ENCODE measurements around the gene TLCD4. TPM values are rescaled to one million over a fixed set of nuclear protein-coding genes. Genes with fewer than 3 reads are reported as not detected.

The TLCD4 gene
- total RNA-seq, result 0.28 and 0.30 TPM in 2 replicates

DNA sequence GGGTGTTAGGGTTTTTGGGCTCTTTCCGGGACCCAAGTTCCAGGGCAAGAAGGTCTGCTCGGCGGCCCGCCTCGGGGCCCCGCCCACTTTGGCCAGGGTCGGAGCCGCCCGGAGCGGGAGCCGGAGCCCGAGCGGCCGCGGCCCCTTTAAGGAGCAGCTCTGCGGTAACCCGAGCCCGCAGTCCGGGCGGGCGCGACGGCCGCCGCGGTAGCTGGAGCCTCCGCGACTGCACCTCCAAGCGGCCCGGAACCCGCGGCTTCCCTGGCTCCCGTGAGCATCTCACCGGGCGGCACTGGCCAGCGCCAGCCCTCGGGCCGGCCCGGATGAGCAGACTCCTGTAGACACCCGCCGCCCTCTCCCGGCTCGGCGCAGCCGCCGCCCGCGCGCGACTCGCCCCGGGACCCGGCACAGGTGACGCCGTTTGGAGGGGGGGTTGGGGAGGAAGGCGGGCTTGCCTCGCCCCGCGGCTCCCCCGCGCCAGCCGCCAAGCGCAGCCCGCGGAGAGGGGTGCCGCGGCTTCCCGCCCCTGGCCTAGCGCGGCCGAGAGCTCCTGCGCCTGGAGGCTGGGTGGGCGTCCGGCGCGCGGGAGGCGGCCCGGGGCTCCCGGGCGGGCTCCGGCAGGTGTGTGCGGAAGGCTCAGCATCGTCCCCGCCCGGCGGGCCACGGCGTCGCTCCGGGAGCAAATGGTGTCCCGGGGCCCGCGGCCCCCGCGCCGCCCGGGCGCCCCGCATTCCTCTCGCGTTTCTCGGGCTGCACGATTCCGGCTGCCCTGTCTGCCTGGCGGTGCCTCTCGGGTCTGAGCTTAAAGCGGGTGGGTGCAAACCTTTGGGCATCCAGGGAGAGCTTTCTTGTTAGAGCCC lies at the start of gene TLCD4:
TLCD4 (plus strand) TSS at position 149 of the 860 bp plus-strand sequence. CDS start 26,547 bp downstream, outside the sequence.

DNA sequence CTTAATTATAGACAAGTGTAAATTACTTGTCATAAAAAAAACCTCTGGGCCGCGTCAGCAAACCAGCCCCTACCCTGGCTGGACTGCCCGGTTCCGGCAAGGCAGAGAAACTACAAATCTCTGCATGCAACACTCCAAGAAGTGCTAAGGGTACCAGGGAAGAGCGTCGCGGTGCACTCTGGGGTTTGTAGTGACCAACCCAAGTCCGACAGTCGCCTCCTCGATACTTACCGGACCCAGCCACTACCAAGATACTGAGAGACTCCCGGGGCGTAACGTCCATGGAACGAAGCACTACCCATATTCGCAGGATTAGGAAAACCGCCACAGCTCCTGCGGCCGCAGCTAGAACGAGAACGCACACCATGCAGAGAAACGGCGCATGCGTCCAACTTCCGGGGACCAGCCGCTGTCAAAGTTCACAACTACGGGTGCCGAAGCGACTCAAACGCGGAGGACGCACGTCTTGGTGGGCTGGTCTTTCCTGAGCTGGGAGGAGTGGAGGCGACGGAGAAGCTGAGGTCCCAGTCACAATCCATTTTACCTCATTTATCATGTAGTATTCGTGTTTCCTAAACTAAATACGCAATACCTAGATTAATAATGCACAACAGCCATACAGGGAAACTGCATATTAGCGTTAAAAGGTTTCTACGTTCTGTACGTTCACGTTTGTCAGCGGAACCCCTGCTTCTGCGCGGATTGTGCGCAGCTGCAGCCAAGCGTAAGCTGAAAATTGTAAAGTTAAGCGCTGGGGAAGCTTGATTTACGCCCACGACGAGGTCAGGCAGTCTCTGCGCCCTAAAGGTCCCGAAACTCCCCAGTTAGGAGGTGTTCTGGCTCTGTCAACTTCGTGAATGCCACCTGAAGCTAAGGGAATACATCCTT lies 44.4 kb upstream of the TLCD4 start, which contains the start of gene ALG14:
ALG14 (minus strand) TSS at position 420 of the 888 bp plus-strand sequence; CDS start at position 367, 53 bp downstream.

Other genes starting within 250 kb of the TLCD4 start
- 525 and 648 TPM in 2 replicates for gene CNN3, start 190.2 kb upstream of the TLCD4 start, total RNA-seq
- 0.69 and 1.8 TPM in 2 replicates for gene ALG14, start 44.4 kb upstream of the TLCD4 start, total RNA-seq
- 11.6 and 15.1 TPM in 2 replicates for gene RWDD3, start 116.9 kb downstream of the TLCD4 start, total RNA-seq